Ramos (cell line): ENCODE results near the gene BCAN.
"Not testable (repeated sequence)": the region's sequence is repeated elsewhere in the genome, so short reads cannot be mapped to it uniquely, and the experiment has no call there.

ENCODE experiments used
- in situ Hi-C: fragments of 300-500 bp; cut with MboI; formaldehyde crosslinking; loops from one replicate; pipeline ENCODE4 v1.14.3; 2022; ENCODE audit warnings: low sequenced_read_pairs; ENCODE audit not compliant: unreplicated experiment

Gene BCAN, protein sequence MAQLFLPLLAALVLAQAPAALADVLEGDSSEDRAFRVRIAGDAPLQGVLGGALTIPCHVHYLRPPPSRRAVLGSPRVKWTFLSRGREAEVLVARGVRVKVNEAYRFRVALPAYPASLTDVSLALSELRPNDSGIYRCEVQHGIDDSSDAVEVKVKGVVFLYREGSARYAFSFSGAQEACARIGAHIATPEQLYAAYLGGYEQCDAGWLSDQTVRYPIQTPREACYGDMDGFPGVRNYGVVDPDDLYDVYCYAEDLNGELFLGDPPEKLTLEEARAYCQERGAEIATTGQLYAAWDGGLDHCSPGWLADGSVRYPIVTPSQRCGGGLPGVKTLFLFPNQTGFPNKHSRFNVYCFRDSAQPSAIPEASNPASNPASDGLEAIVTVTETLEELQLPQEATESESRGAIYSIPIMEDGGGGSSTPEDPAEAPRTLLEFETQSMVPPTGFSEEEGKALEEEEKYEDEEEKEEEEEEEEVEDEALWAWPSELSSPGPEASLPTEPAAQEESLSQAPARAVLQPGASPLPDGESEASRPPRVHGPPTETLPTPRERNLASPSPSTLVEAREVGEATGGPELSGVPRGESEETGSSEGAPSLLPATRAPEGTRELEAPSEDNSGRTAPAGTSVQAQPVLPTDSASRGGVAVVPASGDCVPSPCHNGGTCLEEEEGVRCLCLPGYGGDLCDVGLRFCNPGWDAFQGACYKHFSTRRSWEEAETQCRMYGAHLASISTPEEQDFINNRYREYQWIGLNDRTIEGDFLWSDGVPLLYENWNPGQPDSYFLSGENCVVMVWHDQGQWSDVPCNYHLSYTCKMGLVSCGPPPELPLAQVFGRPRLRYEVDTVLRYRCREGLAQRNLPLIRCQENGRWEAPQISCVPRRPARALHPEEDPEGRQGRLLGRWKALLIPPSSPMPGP

DNA sequence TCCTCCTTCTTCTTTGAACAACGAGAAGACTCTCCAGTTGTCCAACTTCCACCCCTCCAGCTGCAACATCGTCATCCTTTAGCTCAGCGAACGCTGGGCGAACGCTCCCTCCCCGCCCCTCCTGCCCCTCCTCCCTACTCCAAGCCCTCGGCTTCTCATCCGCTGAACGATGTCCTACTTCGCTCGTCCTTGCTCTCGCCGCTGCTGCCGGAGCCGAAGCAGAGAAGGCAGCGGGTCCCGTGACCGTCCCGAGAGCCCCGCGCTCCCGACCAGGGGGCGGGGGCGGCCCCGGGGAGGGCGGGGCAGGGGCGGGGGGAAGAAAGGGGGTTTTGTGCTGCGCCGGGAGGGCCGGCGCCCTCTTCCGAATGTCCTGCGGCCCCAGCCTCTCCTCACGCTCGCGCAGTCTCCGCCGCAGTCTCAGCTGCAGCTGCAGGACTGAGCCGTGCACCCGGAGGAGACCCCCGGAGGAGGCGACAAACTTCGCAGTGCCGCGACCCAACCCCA is at the start of gene BCAN:
Gene BCAN, plus strand, starts transcription at position 357 of the 504 bp plus-strand sequence. CDS start 3,938 bp downstream, outside the sequence.
- in situ Hi-C loops: no loop called here

DNA sequence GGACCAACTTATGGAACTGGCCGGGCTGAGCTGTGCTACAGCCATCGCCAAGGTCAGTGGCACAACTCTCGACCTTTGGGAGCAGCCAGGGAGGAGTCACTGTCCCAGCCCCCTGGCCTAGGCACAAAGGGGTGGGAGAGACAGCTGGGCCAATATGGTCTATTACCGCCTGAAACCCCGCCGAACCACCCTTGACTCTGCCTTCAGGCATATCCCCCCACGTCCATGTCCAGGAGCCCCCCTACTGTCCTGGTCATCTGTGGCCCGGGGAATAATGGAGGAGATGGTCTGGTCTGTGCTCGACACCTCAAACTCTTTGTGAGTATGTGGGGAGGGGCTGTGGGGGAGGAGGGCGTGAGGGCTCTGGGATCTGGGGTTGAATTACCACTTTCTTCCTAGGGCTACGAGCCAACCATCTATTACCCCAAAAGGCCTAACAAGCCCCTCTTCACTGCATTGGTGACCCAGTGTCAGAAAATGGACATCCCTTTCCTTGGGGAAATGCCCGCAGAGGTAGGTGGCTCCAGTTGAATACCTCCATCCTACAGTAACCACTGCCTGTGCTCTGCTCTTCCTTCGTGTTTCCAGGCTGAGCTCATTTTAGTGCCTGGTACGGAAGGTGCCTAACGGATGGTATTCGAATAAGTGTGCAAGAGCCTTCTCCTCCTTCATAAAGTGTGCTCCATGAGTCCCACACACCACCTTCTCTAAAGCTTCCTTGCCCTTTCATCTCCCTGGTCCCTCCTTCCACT is 49.6 kb upstream of the BCAN start:
- in situ Hi-C loops: no loop called here

DNA sequence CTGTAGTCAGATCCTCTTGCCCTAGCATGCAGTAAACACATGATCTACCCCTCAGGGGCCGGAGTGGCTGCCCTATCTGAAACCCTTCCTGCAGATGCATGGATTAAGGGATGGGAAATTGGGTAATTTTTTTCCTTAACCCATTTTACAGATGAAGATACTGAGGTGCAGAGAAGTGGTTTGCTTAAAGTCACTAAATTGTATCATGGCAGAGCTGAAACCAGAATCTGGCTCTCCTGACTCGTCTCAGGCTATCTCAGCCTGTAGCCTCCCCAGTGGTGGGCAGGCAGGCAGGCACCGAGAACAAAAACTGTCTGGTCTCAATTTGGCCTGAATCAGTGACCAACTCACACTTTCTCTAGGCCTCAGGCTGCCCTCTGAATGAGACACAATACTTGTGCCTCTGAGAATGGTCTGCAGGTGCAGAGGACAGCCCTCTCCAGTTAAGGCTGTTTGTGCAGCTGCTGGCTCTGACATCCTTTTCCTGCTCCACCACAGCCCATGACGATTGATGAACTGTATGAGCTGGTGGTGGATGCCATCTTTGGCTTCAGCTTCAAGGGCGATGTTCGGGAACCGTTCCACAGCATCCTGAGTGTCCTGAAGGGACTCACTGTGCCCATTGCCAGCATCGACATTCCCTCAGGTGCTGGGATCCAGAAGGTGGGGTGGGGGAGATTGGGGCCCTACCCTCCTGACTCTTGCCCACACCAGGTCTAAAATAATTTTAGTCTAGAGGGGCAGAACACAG is 48.8 kb upstream of the BCAN start:
- in situ Hi-C loops: no loop called here

DNA sequence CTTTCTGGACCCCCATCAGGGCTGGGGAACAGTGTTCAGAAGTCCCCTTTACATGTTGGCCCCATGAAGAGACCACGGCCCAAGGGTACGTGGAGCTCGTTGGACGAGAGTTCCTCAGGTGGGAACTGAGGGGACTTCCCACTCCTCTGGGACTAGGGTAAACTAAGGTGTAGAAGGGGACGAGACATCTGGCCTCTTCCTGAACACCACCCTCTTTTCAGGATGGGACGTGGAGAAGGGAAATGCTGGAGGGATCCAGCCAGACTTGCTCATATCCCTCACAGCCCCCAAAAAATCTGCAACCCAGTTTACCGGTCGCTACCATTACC is 48.3 kb upstream of the BCAN start:
- in situ Hi-C loops: no loop called here

DNA sequence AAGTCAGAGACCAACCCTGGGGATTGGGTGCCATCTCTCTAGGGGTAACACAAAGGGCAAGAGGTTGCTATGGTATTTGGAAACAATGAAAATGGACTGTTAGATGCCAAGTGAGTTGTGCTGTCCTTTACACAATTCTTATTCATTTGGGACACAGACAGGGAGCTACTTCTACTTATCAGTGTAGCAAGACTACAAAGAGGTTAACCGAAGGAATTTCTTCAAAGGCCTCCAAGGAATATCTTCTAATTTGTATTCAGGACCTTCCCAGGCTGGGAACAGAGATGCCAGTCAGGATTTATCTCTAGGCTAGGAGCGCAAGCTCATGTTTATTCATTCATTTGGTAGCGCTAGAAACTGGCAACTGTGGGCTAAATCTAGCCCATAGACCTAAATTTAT is 47.7 kb upstream of the BCAN start:
- in situ Hi-C loops: no loop called here

DNA sequence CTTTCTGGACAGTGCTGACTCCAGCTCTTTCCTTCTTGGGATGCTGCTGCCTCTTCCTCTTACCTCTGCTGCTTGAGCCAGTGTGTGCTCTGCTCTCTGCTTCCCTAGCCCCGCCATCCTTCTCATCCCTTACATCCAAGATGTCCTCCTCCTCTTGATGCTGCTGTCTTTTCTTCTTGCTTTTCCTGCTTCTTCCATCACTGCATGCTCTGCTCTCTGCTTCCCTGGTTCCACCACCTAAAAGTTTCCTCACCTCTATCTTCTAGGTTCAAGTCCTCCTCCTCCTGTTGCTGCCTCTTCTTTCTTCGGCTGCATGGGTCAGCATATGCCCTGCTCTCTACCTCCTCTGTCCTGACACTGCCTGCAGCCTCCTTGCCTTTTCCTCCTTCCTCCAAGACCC is 46.9 kb upstream of the BCAN start:
- in situ Hi-C loops: no loop called here

DNA sequence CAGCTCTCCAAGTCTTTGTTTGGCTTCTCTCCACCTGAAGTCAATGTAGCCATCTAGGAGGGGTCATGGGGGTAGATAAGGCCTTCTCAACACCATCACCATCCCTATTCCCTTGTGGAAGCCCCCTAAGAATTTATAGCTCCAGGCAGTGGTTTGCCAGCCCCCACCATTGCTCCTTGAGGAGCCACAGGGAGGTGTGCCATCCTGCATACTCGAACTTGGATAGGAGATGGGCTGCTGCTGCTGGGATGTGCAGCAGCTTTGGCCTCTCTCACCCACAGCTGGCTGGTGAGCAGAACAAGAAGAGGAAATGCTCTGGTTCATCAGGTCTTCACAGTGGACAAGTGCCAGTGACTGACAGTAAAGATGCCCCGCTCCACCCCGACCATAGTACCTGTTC is 45.5 kb upstream of the BCAN start:
- in situ Hi-C loops: no loop called here

DNA sequence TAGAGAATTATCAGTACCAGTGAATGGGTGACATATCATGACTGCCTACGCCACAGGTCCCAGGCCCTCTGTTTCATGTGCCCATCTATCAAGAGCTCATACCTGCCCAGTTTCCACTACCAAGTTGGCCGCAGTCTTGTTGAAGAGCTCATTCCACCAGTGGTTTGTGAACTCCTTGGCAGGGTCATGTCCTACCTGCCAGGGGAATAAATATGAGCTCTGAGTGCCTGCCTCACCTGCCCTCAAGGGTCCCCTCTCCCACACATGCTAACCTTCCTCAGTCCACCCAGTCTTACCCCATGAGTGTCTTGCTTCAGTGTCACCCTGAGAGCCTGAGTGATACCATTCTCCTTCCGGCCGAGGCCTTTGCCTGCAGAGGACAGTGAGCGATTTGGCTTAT is 43.8 kb upstream of the BCAN start:
- in situ Hi-C loops: no loop called here

DNA sequence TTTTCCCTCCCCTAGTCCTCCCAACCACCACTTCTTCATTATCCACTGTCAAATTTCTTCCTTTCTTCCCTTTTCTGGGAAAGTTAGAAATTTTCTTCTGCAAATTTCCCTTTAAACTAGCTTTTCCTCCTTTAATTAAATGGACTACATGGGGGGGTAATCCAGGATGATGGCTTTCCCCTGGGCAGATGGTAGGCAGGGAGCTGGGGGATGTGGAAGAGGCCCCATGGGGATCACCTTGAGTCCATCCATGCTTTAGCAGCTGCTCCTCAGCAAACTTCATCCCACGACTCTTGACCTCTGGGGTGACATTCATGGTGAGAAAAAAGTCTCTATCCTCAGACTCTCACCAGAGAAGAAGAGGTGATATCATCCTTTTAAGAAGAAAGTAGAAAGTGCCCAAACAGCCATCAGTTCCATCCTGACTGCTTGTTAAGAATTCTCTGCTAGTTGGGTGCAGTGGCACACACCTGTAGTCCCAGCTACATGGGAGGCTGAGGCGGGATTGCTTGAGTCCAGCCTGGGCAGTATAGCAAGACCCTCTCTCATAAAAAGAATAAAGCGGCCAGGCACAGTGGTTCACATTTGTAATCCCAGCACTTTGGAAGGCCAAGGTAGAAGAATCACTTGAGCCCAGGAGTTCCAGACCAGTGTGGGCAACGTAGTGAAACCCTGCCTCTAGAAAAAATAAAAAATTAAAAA is 43.0 kb upstream of the BCAN start:
- in situ Hi-C loops: no loop called here

DNA sequence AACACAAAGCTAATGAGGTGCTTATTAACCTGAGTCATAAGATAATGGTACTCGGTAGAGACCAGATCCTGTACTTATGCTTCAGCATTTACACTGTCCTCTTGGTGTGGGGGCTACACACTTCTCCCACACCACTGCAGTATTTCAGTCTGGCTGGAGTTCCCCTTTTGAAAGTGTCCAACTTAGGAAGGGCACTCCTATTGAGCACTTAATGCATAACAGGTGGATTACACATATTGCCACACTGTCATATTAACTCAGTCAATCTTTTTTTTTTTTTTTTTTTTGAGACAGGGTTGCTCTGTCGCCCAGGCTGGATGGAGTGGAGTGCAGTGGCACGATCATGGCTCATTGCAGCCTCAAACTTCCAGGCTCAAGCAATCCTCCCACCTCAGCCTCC is 42.1 kb upstream of the BCAN start:
- in situ Hi-C loops: no loop called here

DNA sequence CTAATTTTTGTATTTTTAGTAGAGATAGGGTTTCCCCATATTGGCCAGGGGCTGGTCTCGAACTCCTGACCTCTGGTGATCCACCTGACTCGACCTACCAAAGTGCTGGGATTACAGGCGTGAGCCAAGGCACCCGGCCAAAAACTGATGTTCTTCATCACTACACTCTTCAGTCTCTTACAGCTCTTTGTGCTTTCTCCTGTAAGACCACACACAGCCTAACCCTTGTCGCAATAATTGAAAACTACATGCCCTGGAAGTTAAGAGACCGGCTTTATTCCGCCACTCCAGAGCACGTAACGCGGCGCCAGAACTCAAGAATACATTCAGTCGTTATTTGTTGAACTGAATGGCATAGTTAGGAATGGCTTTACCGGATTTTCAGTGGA is 41.2 kb upstream of the BCAN start:
- in situ Hi-C loops: no loop called here

DNA sequence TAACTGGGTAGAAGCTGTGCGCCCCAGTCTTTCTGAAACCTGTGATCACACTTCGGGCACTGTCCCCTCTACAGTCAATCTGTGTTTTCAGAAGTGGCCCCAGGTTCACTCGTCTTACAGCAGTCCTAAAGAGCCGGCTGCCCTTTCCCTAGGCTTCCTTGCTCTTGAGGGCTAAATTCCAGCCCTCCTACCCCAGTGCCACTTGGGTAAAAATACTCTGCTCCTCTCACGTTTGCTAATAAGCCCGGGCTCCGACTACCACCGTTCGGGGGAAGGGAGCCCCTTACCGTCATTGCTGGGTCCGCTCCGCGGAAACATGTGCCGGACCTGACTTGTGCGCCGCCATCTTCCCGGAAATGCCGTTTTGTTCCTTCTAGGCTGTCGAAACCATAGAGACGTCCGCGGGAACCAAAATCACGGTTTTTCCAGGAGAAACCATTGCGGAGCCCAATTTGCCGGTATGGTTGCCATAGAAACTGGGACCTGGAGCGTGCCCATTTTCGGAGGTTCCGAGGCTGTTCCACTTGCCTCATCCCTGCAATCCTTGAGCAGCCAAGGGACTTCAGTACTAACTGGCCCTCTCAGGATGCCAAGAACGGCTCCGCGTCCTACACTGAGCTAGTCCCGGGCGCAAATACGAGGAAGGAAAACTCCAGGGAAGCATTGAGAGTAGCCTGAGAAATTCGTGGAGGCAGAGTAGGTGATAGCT is 40.6 kb upstream of the BCAN start, which contains the start of gene GPATCH4:
Gene GPATCH4, minus strand, starts transcription at position 358 of the 709 bp plus-strand sequence.
- in situ Hi-C loops: no loop called here

DNA sequence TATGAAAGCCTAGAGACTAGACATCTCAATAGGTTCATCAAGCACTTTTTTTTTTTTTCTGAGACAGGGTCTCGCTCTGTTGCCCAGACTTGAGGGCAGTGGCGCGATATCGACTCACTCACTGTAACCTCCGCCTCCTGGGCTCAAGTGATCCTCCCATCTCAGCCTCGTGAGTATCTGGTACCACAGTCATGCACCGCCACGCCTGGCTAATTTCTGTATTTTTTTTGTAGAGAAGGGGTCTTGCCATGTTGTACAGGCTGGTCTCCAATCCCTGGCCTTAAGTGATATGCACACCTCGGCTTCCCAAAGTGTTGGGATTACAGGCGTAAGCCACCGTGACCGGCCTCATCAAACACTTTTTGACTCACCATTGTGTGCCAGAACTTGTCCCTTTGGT is 40.0 kb upstream of the BCAN start:
- in situ Hi-C loops: no loop called here

DNA sequence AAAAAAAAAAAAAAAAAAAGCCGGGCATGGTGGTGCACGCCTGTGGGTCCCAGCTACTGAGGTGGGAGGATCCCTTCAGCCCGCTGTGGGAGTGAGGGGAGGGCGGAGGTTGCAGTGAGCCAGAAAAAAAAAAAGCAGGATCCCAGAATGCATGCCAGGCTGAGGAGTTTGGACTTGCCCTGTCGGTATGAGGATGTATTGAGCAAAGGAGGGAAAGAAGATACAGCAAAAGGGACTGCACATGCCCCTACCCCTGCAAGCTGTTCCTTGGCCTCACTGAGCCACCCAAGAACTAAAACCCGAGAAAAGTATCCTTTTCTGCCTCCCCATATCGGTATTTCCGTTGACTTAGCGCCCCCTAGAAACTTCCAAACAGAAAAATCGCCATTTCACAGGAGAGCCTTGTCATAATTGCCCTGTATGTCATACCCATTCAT is 39.3 kb upstream of the BCAN start:
- in situ Hi-C loops: no loop called here

DNA sequence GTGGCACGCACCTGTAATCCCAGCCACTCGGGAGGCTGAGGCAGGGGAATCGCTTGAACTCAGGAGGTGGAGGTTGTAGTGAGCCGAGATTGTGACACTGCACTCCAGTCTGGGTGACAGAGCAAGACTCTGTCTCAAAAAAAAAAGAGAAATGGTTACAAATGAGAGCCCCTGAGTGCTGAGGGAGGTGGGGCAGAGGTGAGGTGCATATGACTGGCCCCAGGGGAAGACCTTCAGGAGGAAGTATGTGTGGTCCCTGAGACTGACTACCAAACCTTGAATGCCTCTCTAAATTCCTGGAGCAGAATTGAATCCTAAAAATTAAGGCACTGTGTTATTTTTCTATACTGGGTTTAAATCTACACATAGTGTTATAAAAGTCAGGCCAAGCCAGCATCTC is 34.6 kb upstream of the BCAN start:
- in situ Hi-C loops: loop anchor here (5.0 kb wide), 2 partner anchors 155 to 220 kb away; no protein-coding TSS in a partner anchor

DNA sequence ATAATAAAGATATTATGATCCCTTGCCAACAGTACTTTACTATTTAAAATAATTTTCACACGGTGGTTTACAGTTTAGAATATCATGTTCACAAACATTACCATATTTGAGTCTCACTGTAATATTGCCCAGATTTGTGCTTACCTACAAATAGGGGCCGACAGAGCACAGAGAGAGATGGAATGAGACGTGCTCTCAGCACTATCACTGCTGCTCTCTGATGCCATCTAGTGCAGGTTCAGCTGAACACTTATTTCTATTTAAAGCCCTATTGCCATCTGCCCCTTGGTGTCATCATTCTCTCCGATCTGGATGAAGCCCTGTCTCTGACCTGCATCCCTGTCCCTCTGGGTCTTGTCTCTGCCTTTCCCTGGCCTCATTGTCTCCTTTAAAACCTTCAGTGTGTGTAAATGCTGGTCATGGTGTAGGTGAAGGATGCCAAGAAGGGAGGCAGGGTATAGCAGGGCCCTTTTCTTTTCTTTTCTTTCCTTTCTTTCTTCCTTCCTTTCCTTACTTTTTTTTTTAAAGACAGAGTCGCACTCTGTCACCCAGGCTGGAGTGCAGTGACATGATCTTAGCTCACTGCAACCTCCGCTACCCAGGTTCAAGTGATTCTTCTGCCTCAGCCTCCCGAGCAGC is 33.8 kb upstream of the BCAN start:
- in situ Hi-C loops: loop anchor here (5.0 kb wide), 2 partner anchors 156 to 221 kb away; no protein-coding TSS in a partner anchor

DNA sequence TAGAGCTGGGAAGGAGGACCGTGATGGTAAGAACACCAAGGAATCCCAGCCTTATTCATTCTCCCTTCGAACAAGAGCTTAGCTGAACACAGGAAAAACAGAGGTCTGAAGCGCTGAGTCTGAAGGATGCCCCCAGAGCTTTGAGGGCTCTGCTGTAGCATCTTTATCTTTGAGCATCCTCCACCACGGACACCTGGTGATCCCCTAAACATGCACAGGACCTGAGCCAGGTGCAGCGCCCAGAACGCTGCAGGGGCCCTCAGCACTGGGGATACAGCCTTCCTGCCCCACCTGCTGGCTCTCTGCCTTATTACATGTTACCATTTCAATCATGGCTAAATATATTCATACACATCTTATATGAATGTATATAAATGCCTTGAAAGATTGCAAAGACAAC is 32.9 kb upstream of the BCAN start:
- in situ Hi-C loops: loop anchor here (5.0 kb wide), 2 partner anchors 157 to 222 kb away; no protein-coding TSS in a partner anchor

DNA sequence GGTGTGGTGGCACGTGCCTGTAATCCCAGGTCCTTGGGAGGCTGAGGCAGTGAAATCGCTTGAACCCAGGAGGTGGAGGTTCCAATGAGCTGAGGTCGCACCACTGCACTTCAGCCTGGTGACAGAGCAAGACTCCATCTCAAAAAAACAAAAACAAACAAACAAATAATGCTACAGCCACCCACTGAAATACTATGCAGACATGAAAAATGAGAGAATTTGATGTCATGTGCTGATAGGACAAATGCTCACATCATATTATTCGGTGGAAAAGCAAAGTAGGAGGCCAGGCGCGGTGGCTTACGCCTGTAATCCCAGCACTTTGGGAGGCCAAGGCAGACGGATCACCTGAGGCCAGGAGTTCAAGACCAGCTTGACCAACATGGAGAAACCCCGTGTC is 31.8 kb upstream of the BCAN start:
- in situ Hi-C loops: not testable (repeated sequence)
